Omental fat pad (tissue), 4 donors: ENCODE data around the gene GRB10. TPM values are rescaled to one million over a fixed set of nuclear protein-coding genes. Genes with fewer than 3 reads are reported as not detected.

Source experiments
- ATAC-seq: fragments of 150-250 bp; one replicate; pipeline ENCODE4 v1.9.1; 2016; ENCODE audit warnings: mild to moderate bottlenecking, moderate library complexity; ENCODE audit not compliant: low FRiP score
- DNase-seq: peaks from one replicate; pipeline ENCODE4 v3.0.0-alpha.2; 2019; ENCODE audit warnings: low spot score
- CTCF ChIP-seq, 3 donors: fragments of 450-650 bp; IDR thresholded peaks; one replicate each; pipeline ENCODE4 v1.5.1; 2016 to 2017; ENCODE audit warnings: antibody characterized with exemption in 3 of 3, mild to moderate bottlenecking in 3 of 3, moderate library complexity in 2 of 3
- total RNA-seq, 4 donors: library from RNA; depleted of rRNA; stranded (reverse); fragments of >200 nt; gene quantifications; one replicate each; pipeline ENCODE4 v1.1.0, GENCODE V29; 2016

Gene GRB10
- total RNA-seq, 4 donors from 2014 or later, result 64.6 to 100 (median 75.3) TPM

- no peak for DNase-seq
- ATAC-seq, result no peak
- TF ChIP-seq CTCF (IDR thresholded peaks at IDR 0.05), result no peak
Measured at GRCh38 chr7:50824882-50825281, 42.2 kb upstream of the GRB10 start.

GRCh38 chr7:50822706-50823105 lies 40.0 kb upstream of the GRB10 start:
- no peak for DNase-seq
- no peak for ATAC-seq
- TF ChIP-seq CTCF (IDR thresholded peaks at IDR 0.05), result no peak

GRCh38 chr7:50822110-50822509 lies 39.4 kb upstream of the GRB10 start:
- DNase-seq (no peak), ATAC-seq (no peak)
- TF ChIP-seq CTCF (IDR thresholded peaks at IDR 0.05), result no peak

GRCh38 chr7:50821457-50822008 lies 38.8 kb upstream of the GRB10 start:
- no peak for TF ChIP-seq CTCF (IDR thresholded peaks at IDR 0.05)
- DNase-seq (no peak), ATAC-seq (no peak)

GRCh38 chr7:50818324-50818723 lies 35.6 kb upstream of the GRB10 start:
- no peak for TF ChIP-seq CTCF (IDR thresholded peaks at IDR 0.05)
- no peak for ATAC-seq
- DNase-seq, result no peak

- ATAC-seq, result no peak
- TF ChIP-seq CTCF (IDR thresholded peaks at IDR 0.05), result no peak
- no peak for DNase-seq
Measured at GRCh38 chr7:50817561-50817960, 34.9 kb upstream of the GRB10 start.

GRCh38 chr7:50815138-50815537 lies 32.4 kb upstream of the GRB10 start:
- TF ChIP-seq CTCF (IDR thresholded peaks at IDR 0.05), result no peak
- ATAC-seq, result no peak
- no peak for DNase-seq
